ENCODE results near the gene SLC11A2. TPM values are rescaled to one million over a fixed set of nuclear protein-coding genes. Genes with fewer than 3 reads are reported as not detected.

SLC11A2 gene
- total RNA-seq, 1 experiment from 2014 or later, result 47.4 TPM

DNA sequence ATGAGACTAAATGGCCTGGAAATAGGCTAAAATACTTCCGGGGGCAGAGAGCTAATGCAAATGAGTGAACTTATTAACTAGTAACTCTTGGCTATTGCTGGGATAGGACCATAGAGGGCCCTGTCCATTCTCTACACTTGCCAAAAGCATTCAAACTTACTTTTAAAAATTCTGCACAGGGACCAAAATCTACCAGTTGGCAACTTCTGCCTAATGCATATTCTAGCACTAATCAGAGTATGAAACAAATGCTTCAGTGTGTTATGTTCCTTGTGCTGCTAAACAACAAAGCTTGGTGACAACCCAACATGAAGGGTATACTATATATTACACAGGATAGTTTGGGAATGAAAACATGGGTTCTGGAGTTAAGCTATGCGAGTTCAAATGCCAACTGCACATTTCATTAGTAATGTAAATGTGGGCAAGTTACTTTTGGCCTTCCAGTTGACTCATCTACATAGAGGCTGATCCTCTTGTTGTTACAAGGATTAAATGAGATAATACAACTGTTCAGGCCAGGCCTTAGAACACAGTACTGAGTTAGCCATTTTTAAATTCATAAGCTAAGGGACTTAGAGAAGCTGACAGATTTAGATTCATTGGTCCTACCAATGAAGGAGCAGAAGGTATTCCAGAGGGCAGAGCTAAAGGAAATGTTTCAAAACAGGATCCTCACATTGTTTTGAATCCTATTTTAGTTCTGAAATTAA lies 41.4 kb downstream of the SLC11A2 start:
- H3K9me3 ChIP-seq (ENCODE audit: low read length), result no peaks in the 10 kb centered on the region
- no peaks in the 10 kb centered on the region for H3K27me3 ChIP-seq (ENCODE audit: low read length)

DNA sequence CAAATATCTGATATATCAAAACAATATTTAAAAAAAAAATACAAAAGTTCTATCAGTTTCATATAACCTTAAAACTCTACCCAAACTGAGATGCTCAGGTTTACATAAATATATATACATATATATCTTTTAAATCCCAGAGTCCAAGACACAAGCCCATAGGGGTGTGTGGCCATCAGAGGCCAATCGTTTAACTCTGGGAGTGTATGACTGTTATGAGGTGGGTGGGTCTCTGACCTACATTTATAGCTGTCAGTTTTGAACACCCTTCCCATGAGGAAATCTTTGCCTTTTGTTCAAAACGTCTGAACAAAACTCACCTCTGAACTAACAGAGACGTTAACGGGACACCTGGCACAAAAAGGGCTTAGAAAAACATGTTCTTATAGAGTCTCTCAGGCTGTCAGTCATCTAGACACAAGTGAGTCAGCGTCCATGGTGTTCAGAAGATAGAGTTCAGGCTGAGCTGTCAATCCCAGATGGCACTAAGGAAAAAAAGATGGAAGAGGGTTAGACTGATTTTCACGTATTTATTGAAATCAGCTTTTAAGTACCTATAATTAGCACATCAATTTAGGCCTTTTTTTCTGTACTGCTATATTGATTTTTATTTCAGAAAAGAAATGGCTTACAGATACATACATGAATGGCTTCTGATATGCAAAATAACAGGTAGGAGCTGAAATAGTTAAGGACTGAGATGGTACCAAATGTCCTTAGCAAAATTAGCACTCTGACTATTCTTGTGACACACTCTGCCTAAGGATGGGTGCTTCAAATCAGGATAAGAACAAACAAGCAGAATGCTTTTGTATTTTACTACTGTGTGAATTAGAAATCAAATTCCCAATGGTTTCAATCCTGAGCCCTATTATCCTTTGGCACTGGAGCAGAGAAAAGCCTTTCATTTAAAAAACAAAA lies 44.6 kb downstream of the SLC11A2 start:
- Histone ChIP-seq H3K4me1 (ENCODE audit: low read length) (peaks cover 22% of the 10 kb centered on the region), H3K27ac (ENCODE audit: low read length) (no peak overlapping the region), H3K79me2 (ENCODE audit: low read length) (no peaks in the 10 kb centered on the region), H3K36me3 (ENCODE audit: insufficient read depth, low read length) (peaks cover 14% of the 10 kb centered on the region; the same call in 1 of the 2 replicates), H3K9me3 (ENCODE audit: low read length) (no peaks in the 10 kb centered on the region), H3K27me3 (ENCODE audit: low read length) (no peaks in the 10 kb centered on the region), H2AFZ (ENCODE audit: low read length) (no peak overlapping the region), H3K4me3 (ENCODE audit: low read length) (no peak overlapping the region), H3K4me2 (ENCODE audit: low read depth, low read length, poor library complexity, severe bottlenecking) (no peak overlapping the region), H3K9me2 (replicated peaks; ENCODE audit: insufficient read depth, low read length) (no peaks in the 10 kb centered on the region), H4K20me1 (ENCODE audit: insufficient read depth, low read depth, low read length) (no peaks in the 10 kb centered on the region), H3K9ac (ENCODE audit: low read length) (no peak overlapping the region)
- DNase-seq, result no peak

More for the DNA sequence above, 41.4 kb downstream of the SLC11A2 start:
- H2AFZ ChIP-seq (ENCODE audit: low read length), result no peak overlapping the region
- H3K36me3 ChIP-seq (ENCODE audit: insufficient read depth, low read length), result peaks cover 16% of the 10 kb centered on the region; the same call in 1 of the 2 replicates
- H3K4me3 ChIP-seq (ENCODE audit: low read length), result no peak overlapping the region
- no peaks in the 10 kb centered on the region for H3K79me2 ChIP-seq (ENCODE audit: low read length)
- H3K27ac ChIP-seq (ENCODE audit: low read length), result 0 out of 2 replicates have a peak overlapping the region, but pooled peaks have one; percentile 30
- no peaks in the 10 kb centered on the region for H3K9me2 ChIP-seq (replicated peaks; ENCODE audit: insufficient read depth, low read length)
- DNase-seq, result no peak
- no peak overlapping the region for H3K9ac ChIP-seq (ENCODE audit: low read length)
- no peaks in the 10 kb centered on the region for H4K20me1 ChIP-seq (ENCODE audit: insufficient read depth, low read depth, low read length)
- peaks cover 25% of the 10 kb centered on the region for H3K4me1 ChIP-seq (ENCODE audit: low read length)
- no peak overlapping the region for H3K4me2 ChIP-seq (ENCODE audit: low read depth, low read length, poor library complexity, severe bottlenecking)

DNA sequence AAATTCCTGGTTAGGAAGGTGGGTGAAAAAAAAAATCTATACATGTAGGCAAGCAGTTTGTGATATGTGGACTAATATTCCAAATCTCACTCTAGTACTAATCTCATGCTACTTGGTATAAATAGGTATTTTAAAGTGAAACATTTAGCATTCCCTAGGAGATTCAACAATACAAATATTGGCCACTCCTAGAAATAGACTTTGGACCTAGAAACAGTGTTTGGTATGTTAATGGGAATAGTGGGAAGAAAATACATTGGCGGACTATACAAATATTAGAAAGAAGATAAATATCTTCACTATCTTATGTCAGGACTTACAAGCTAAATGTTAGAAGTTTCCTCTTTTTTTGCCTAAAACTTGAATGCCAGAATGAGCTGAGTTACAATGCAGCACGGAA lies 45.6 kb downstream of the SLC11A2 start:
- H3K4me3 ChIP-seq (ENCODE audit: low read length), result no peak overlapping the region
- no peak overlapping the region for H2AFZ ChIP-seq (ENCODE audit: low read length)
- no peak overlapping the region for H3K4me2 ChIP-seq (ENCODE audit: low read depth, low read length, poor library complexity, severe bottlenecking)
- no peak overlapping the region for H3K27ac ChIP-seq (ENCODE audit: low read length)
- no peak for DNase-seq
- no peak overlapping the region for H3K9ac ChIP-seq (ENCODE audit: low read length)
- peaks cover 8% of the 10 kb centered on the region; the same call in 1 of the 2 replicates for H3K36me3 ChIP-seq (ENCODE audit: insufficient read depth, low read length)
- no peaks in the 10 kb centered on the region for H3K9me3 ChIP-seq (ENCODE audit: low read length)
- H3K27me3 ChIP-seq (ENCODE audit: low read length), result no peaks in the 10 kb centered on the region
- no peaks in the 10 kb centered on the region for H4K20me1 ChIP-seq (ENCODE audit: insufficient read depth, low read depth, low read length)
- peaks cover 12% of the 10 kb centered on the region for H3K4me1 ChIP-seq (ENCODE audit: low read length)
- H3K79me2 ChIP-seq (ENCODE audit: low read length), result no peaks in the 10 kb centered on the region
- H3K9me2 ChIP-seq (replicated peaks; ENCODE audit: insufficient read depth, low read length), result no peaks in the 10 kb centered on the region

DNA sequence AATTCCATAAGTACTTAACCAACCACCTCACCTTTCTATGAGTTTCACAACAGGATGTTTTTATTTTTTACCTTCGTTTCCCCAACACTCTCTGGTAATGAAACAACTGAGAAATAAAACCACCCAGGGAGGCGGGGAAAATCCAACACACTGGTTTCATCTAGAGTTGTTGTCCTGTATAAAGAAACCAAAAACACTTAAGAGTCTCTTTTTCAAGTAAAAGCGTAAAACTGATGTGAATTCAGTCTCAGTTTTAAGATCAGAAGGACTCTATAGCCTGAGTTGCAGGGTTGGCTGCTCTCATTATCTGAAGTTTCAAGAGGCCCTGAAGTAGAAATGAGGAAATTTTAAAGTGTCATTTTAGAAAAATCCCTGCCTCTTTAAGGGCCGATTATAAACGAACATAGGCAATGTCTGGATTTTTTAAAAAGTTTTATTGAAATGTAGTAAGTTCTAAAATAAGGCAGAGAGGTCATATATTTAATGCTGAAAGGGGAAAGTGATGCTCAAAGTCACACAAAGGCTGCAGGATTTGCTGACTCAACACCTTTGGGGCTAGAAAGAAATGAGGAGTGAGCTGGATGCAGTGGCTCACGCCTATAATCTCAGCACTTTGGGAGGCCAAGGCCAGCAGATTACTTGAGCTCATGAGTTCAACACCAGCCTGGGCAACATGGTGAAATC lies 46.7 kb downstream of the SLC11A2 start:
- H4K20me1 ChIP-seq (ENCODE audit: insufficient read depth, low read depth, low read length), result no peaks in the 10 kb centered on the region
- H3K4me2 ChIP-seq (ENCODE audit: low read depth, low read length, poor library complexity, severe bottlenecking), result no peak overlapping the region
- no peaks in the 10 kb centered on the region for H3K9me2 ChIP-seq (replicated peaks; ENCODE audit: insufficient read depth, low read length)
- H3K27ac ChIP-seq (ENCODE audit: low read length), result peak overlapping the region; percentile 35
- no peak for DNase-seq
- no peaks in the 10 kb centered on the region for H3K79me2 ChIP-seq (ENCODE audit: low read length)
- no peaks in the 10 kb centered on the region for H3K27me3 ChIP-seq (ENCODE audit: low read length)
- peaks cover 4% of the 10 kb centered on the region; the same call in 1 of the 2 replicates for H3K4me1 ChIP-seq (ENCODE audit: low read length)
- H3K4me3 ChIP-seq (ENCODE audit: low read length), result no peak overlapping the region
- 0 out of 2 replicates have a peak overlapping the region, but pooled peaks have one; percentile 20 for H2AFZ ChIP-seq (ENCODE audit: low read length)
- H3K36me3 ChIP-seq (ENCODE audit: insufficient read depth, low read length), result peaks cover 8% of the 10 kb centered on the region; the same call in 1 of the 2 replicates
- H3K9me3 ChIP-seq (ENCODE audit: low read length), result no peaks in the 10 kb centered on the region
- H3K9ac ChIP-seq (ENCODE audit: low read length), result no peak overlapping the region

DNA sequence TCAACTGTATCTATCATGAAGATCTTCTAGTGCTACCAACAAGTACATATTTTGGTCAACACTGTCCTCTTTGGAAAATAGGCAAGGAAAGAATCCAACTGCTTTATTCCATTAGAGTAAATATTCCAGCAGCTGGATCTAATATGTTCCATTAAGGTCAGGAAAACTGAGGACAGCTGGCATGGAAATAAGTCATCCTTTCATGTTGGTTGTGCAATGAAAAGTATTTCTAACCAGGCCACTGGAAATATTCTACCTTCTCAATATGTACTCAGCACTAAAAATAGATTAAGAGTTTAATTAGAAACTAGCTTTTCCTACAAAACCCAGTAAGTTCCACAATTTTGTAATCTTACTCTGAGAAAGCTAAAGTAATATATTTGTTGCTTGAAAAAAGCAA lies 54.2 kb downstream of the SLC11A2 start:
- Histone ChIP-seq H3K27ac (ENCODE audit: low read length) (no peak overlapping the region), H3K9me2 (replicated peaks; ENCODE audit: insufficient read depth, low read length) (no peaks in the 10 kb centered on the region), H3K4me2 (ENCODE audit: low read depth, low read length, poor library complexity, severe bottlenecking) (no peak overlapping the region), H2AFZ (ENCODE audit: low read length) (no peak overlapping the region), H3K9ac (ENCODE audit: low read length) (no peak overlapping the region), H3K9me3 (ENCODE audit: low read length) (no peaks in the 10 kb centered on the region), H3K36me3 (ENCODE audit: insufficient read depth, low read length) (peaks cover 7% of the 10 kb centered on the region; the same call in 1 of the 2 replicates), H4K20me1 (ENCODE audit: insufficient read depth, low read depth, low read length) (no peaks in the 10 kb centered on the region), H3K4me1 (ENCODE audit: low read length) (no peaks in the 10 kb centered on the region), H3K79me2 (ENCODE audit: low read length) (no peaks in the 10 kb centered on the region), H3K27me3 (ENCODE audit: low read length) (no peaks in the 10 kb centered on the region), H3K4me3 (ENCODE audit: low read length) (no peak overlapping the region)
- DNase-seq, result no peak

DNA sequence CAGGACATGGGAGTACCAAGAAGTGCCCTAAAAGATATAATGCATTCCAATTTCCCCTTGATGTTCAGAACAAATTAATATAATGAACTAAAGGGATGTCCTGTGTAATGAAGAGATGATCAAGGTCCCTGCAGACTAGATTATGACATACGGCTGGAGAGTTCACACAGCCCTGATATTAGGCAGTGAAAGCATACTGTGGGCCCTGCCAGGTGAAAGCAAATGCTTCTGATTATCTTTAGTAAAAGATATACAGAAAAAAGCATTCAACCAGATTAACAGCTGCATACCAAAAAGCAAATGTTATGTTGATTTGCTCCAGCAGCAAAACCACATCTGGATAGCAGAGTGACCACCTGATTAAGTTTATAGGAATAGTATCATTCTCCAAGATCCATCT lies 61.8 kb downstream of the SLC11A2 start:
- H3K9me2 ChIP-seq (replicated peaks; ENCODE audit: insufficient read depth, low read length), result no peaks in the 10 kb centered on the region
- H3K4me1 ChIP-seq (ENCODE audit: low read length), result peaks cover 8% of the 10 kb centered on the region
- H4K20me1 ChIP-seq (ENCODE audit: insufficient read depth, low read depth, low read length), result no peaks in the 10 kb centered on the region
- H2AFZ ChIP-seq (ENCODE audit: low read length), result no peak overlapping the region
- H3K9ac ChIP-seq (ENCODE audit: low read length), result no peak overlapping the region
- no peak overlapping the region for H3K27ac ChIP-seq (ENCODE audit: low read length)
- DNase-seq, result no peak
- H3K27me3 ChIP-seq (ENCODE audit: low read length), result no peaks in the 10 kb centered on the region
- no peaks in the 10 kb centered on the region for H3K36me3 ChIP-seq (ENCODE audit: insufficient read depth, low read length)
- no peaks in the 10 kb centered on the region for H3K79me2 ChIP-seq (ENCODE audit: low read length)
- H3K4me2 ChIP-seq (ENCODE audit: low read depth, low read length, poor library complexity, severe bottlenecking), result no peak overlapping the region
- H3K4me3 ChIP-seq (ENCODE audit: low read length), result no peak overlapping the region
- no peaks in the 10 kb centered on the region for H3K9me3 ChIP-seq (ENCODE audit: low read length)

DNA sequence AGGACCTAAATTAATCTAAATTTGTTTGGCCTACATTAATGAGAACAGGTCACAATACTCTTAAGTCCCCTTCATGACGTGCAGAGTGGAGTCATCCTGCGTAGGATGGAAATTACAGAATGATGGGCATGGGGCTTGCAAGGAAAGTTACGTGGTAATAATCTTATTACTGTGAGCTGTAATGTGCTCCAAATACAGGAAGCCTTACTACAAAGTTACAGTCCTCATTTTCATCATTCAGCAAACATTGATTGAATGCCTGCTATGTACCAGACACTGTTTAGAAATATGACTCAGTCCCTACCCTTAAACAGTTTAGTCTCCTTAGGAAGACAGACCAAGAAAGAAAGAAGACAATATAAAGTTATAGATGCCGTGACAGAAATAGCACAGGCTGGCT lies 64.5 kb downstream of the SLC11A2 start:
- H4K20me1 ChIP-seq (ENCODE audit: insufficient read depth, low read depth, low read length), result no peaks in the 10 kb centered on the region
- no peaks in the 10 kb centered on the region for H3K9me3 ChIP-seq (ENCODE audit: low read length)
- H3K9ac ChIP-seq (ENCODE audit: low read length), result no peak overlapping the region
- H3K4me1 ChIP-seq (ENCODE audit: low read length), result peaks cover 8% of the 10 kb centered on the region
- H2AFZ ChIP-seq (ENCODE audit: low read length), result no peak overlapping the region
- DNase-seq, result no peak
- no peaks in the 10 kb centered on the region for H3K36me3 ChIP-seq (ENCODE audit: insufficient read depth, low read length)
- H3K27me3 ChIP-seq (ENCODE audit: low read length), result no peaks in the 10 kb centered on the region
- H3K9me2 ChIP-seq (replicated peaks; ENCODE audit: insufficient read depth, low read length), result no peaks in the 10 kb centered on the region
- no peak overlapping the region for H3K27ac ChIP-seq (ENCODE audit: low read length)
- H3K4me2 ChIP-seq (ENCODE audit: low read depth, low read length, poor library complexity, severe bottlenecking), result no peak overlapping the region
- H3K79me2 ChIP-seq (ENCODE audit: low read length), result no peaks in the 10 kb centered on the region
- no peak overlapping the region for H3K4me3 ChIP-seq (ENCODE audit: low read length)

Measured in Karpas-422 (cell line).